Measurements from ENCODE around the gene CTIF. TPM values are rescaled to one million over a fixed set of nuclear protein-coding genes. Genes with fewer than 3 reads are reported as not detected.

The CTIF gene
- total RNA-seq, 1 donor from 2014 or later, result 48.5 TPM

- Mint-ChIP-seq H3K27ac (no peak overlapping the region), H3K36me3 (no peaks in the 10 kb centered on the region), H3K4me3 (no peak overlapping the region), H3K9me3 (no peaks in the 10 kb centered on the region), H3K27me3 (no peaks in the 10 kb centered on the region), H3K4me1 (ENCODE audit: unreplicated experiment) (peaks cover 23% of the 10 kb centered on the region)
- DNase-seq (ENCODE audit: extremely low spot score, unreplicated experiment), result no peak
- TF ChIP-seq CTCF (conservative IDR thresholded peaks at IDR 0.05), result no peak
Observed at GRCh38 chr18:48896326-48896874, 357.6 kb downstream of the CTIF start.

GRCh38 chr18:48896875-48897511, 358.2 kb downstream of the CTIF start:
- no peaks in the 10 kb centered on the region for H3K9me3 Mint-ChIP-seq
- no peak overlapping the region for H3K27ac Mint-ChIP-seq
- peaks cover 23% of the 10 kb centered on the region for H3K4me1 Mint-ChIP-seq (ENCODE audit: unreplicated experiment)
- H3K36me3 Mint-ChIP-seq, result no peaks in the 10 kb centered on the region
- H3K4me3 Mint-ChIP-seq, result no peak overlapping the region
- peak; percentile 58 for TF ChIP-seq CTCF (conservative IDR thresholded peaks at IDR 0.05)
- no peak for DNase-seq (ENCODE audit: extremely low spot score, unreplicated experiment)
- no peaks in the 10 kb centered on the region for H3K27me3 Mint-ChIP-seq

- no peak for TF ChIP-seq CTCF (conservative IDR thresholded peaks at IDR 0.05)
- H3K27me3 Mint-ChIP-seq, result no peaks in the 10 kb centered on the region
- no peaks in the 10 kb centered on the region for H3K9me3 Mint-ChIP-seq
- H3K27ac Mint-ChIP-seq, result no peak overlapping the region
- no peak for DNase-seq (ENCODE audit: extremely low spot score, unreplicated experiment)
- H3K4me3 Mint-ChIP-seq, result no peak overlapping the region
- no peaks in the 10 kb centered on the region for H3K36me3 Mint-ChIP-seq
- peaks cover 23% of the 10 kb centered on the region for H3K4me1 Mint-ChIP-seq (ENCODE audit: unreplicated experiment)
Observed at GRCh38 chr18:48897531-48897930, 358.7 kb downstream of the CTIF start.

GRCh38 chr18:48898521-48898920, 359.7 kb downstream of the CTIF start:
- H3K4me1 Mint-ChIP-seq (ENCODE audit: unreplicated experiment), result peaks cover 13% of the 10 kb centered on the region
- H3K36me3 Mint-ChIP-seq, result no peaks in the 10 kb centered on the region

GRCh38 chr18:48899558-48900174, 360.8 kb downstream of the CTIF start:
- Mint-ChIP-seq H3K4me1 (ENCODE audit: unreplicated experiment) (peaks cover 13% of the 10 kb centered on the region), H3K27ac (no peak overlapping the region), H3K27me3 (no peaks in the 10 kb centered on the region), H3K4me3 (no peak overlapping the region), H3K9me3 (peaks cover 4% of the 10 kb centered on the region), H3K36me3 (no peaks in the 10 kb centered on the region)
- no peak for TF ChIP-seq CTCF (conservative IDR thresholded peaks at IDR 0.05)
- DNase-seq (ENCODE audit: extremely low spot score, unreplicated experiment), result no peak

More at GRCh38 chr18:48898521-48898920, 359.7 kb downstream of the CTIF start:
- TF ChIP-seq CTCF (conservative IDR thresholded peaks at IDR 0.05), result no peak
- H3K27ac Mint-ChIP-seq, result no peak overlapping the region
- H3K9me3 Mint-ChIP-seq, result no peaks in the 10 kb centered on the region
- DNase-seq (ENCODE audit: extremely low spot score, unreplicated experiment), result no peak
- no peak overlapping the region for H3K4me3 Mint-ChIP-seq
- no peaks in the 10 kb centered on the region for H3K27me3 Mint-ChIP-seq
